GM19025 (cell line): ENCODE results near the gene NKD2.

Experiments used
- ATAC-seq: cut with Tn5 transposase; IDR thresholded peaks from one replicate; pipeline ENCODE4 v1.9.1; 2021; ENCODE audit warnings: mild to moderate bottlenecking, low read depth, moderate library complexity; ENCODE audit not compliant: unreplicated experiment

The NKD2 gene

GRCh38 chr5:1066676-1067075, 58.1 kb downstream of the NKD2 start:
- ATAC-seq = no peak

- no peak for ATAC-seq
Observed at GRCh38 chr5:1067141-1068121, 58.8 kb downstream of the NKD2 start.

DNA sequence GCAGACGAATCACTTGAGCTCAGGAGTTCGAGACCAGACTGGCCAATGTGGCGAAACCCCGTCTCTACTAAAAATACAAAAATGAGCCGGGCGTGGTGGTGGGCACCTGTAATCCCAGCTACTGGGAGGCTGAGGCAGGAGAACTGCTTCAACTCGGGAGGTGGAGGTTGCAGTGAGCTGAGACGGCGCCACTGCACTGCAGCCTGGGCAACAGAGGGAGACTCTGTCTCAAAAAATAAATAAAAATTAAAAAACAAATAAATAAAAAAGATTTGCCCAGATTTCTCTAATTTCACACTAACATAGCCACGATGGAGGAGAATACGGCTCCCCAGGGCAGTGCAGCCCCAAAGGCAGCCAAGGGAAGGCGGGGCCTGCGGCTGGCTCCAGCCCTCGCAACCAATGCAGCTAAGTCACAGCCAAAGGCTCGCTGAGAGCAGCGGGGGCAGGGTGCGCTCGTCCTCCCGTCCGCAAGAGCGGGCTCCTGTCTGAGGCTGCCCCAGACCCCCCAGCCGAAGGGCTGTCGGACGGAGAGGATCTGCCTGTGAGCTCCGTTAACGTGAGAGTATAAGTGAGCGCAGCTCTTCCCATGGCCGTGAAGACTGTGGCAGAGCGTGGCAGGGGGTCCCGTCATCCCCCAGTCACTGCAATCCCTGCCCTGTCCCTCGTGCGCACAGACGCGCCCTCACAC, 59.7 kb downstream of the NKD2 start:
- ATAC-seq = no peak

- ATAC-seq = no peak
Observed at GRCh38 chr5:1068895-1069719, 60.5 kb downstream of the NKD2 start.

DNA sequence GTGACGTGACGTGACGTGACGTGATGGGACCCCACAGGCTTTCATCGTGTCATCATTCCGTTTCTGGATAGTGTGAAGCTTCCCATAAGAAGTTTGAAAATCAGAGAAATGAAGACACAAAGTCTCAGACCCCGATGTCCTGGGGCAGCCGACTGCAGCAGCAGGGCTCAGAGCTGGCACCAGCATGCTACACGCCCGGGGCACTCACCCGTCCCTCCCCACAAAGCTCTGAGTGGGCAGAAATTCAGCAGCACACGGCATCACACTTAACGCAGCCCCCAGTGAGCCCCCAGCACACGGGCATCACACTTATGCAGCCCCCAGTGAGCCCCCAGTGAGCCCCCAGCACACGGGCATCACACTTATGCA, 61.1 kb downstream of the NKD2 start:
- no peak for ATAC-seq

- no peak for ATAC-seq
Observed at GRCh38 chr5:1073239-1074102, 64.9 kb downstream of the NKD2 start.

GRCh38 chr5:1074226-1074625, 65.6 kb downstream of the NKD2 start:
- ATAC-seq = no peak

- ATAC-seq = no peak
Observed at GRCh38 chr5:1074816-1075554, 66.4 kb downstream of the NKD2 start.

- ATAC-seq = no peak
Observed at GRCh38 chr5:1075555-1075881, 66.9 kb downstream of the NKD2 start.

- no peak for ATAC-seq
Observed at GRCh38 chr5:1075931-1076330, 67.3 kb downstream of the NKD2 start.

- ATAC-seq = no peak
Observed at GRCh38 chr5:1076406-1076805, 67.8 kb downstream of the NKD2 start.

- ATAC-seq = no peak
Observed at GRCh38 chr5:1077026-1077425, 68.4 kb downstream of the NKD2 start.

DNA sequence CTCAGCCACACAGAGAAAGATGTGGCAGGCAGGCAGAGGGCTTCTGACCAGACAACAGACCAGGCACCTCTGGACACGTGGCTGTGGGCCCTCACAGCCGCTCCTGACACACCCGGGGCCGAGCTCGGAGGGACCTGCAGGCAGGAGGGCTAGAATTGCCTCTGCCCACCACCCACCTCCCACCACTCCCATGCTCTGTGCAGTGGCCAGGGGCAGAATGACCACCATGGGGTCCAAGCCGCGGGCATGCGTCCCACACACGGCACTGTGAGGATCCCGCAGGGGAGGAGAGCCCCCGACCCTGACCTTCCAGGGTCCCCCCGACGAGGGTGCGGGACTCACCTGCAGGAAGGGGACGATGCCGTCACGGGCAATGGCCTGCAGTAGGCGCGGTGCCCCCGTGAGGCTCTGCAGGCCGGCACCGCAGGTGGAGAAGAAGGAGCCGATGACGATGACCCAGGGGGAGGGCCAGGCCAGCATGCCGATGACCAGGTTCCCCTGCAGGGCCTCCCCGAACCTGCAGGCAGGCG, 69.0 kb downstream of the NKD2 start:
- no peak for ATAC-seq

DNA sequence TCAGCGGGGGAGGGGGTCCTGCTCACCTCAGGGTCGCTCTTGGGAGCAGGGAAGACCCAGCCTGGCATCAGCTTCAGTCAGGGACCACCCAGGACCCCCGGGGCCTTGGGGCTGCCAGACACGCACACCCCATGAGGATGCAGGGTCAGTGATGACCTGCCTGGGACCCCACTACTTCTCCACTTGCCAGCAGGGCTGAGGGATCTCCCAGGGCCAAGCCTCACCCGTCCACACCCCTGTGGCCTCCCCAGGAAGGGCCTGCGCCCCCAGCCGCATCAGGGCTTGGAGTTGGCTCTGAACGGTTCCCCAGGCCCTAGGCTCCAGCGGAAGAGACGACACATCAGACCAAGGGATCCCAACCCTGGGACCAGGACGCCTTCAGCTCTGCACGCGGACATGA, 69.6 kb downstream of the NKD2 start:
- ATAC-seq = no peak

- no peak for ATAC-seq
Observed at GRCh38 chr5:1078851-1079250, 70.2 kb downstream of the NKD2 start.

GRCh38 chr5:1079486-1079885, 70.9 kb downstream of the NKD2 start:
- no peak for ATAC-seq

DNA sequence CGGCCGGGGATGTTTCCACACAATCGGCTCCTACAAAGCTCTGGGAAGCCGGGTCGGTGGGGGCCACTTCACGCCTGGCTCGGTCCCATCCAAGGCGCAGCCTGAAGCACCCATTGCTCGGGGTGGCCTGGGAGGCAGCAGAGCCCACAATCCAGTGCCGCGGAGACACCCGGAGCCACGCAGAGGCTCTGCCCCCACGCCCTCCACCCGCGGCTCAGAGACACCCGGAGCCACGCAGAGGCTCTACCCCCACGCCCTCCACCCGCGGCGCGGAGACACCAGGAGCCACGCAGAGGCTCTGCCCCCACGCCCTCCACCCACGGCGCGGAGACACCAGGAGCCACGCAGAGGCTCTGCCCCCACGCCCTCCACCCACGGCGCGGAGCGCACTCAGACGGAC, 71.4 kb downstream of the NKD2 start:
- no peak for ATAC-seq

- no peak for ATAC-seq
Observed at GRCh38 chr5:1080432-1080831, 71.8 kb downstream of the NKD2 start.

GRCh38 chr5:1081519-1081918, 72.9 kb downstream of the NKD2 start:
- ATAC-seq = no peak
